Neural cell (in vitro differentiated cells): ENCODE results near the gene SLC37A3. TPM values are rescaled to one million over a fixed set of nuclear protein-coding genes. Genes with fewer than 3 reads are reported as not detected.

Source experiments
- H2AFZ ChIP-seq: fragments of 200-600, 300-800 bp; sonication (generic), shearing (Covaris generic); 2 replicates; pipeline ENCODE4 v1.6.0; 2014; ENCODE audit warnings: low read depth, mild to moderate bottlenecking, antibody characterized with exemption, low read length, moderate library complexity
- H3F3A ChIP-seq: fragments of 200-600 bp; shearing (Covaris generic); 2 replicates; pipeline ENCODE4 v1.6.1; 2016; ENCODE audit warnings: mild to moderate bottlenecking, moderate library complexity, mixed read lengths, antibody characterized with exemption, low read length; ENCODE audit not compliant: insufficient read depth, poor library complexity, severe bottlenecking
- H3K27ac ChIP-seq: fragments of 200-600, 300-800 bp; sonication (generic), shearing (Covaris generic); 2 replicates; pipeline ENCODE4 v1.5.1; 2014; ENCODE audit warnings: mild to moderate bottlenecking, low read length, moderate library complexity
- H3K27me3 ChIP-seq: fragments of 300-800, 200-600 bp; sonication (generic), shearing (Covaris generic); 2 replicates; pipeline ENCODE4 v1.6.0; 2014; ENCODE audit warnings: mild to moderate bottlenecking, low read depth, low read length, moderate library complexity; ENCODE audit not compliant: insufficient read depth
- H3K36me3 ChIP-seq: fragments of 300-800, 200-600 bp; sonication (generic), shearing (Covaris generic); 2 replicates; pipeline ENCODE4 v1.5.1; 2014; ENCODE audit warnings: mild to moderate bottlenecking, antibody characterized with exemption, low read length, moderate library complexity; ENCODE audit not compliant: insufficient read depth
- H3K4me2 ChIP-seq: fragments of 300-800, 200-600 bp; sonication (generic), shearing (Covaris generic); 2 replicates; pipeline ENCODE4 v1.6.0; 2014; ENCODE audit warnings: mild to moderate bottlenecking, low read length
- H3K4me3 ChIP-seq: fragments of 300-800, 200-600 bp; sonication (generic), shearing (Covaris generic); 2 replicates; pipeline ENCODE4 v1.5.1; 2014; ENCODE audit warnings: mild to moderate bottlenecking, low read length, moderate library complexity
- H3K79me2 ChIP-seq: fragments of 200-600 bp; shearing (Covaris generic); replicated peaks from 2 replicates; pipeline ENCODE4 v1.6.0; 2014; ENCODE audit warnings: mild to moderate bottlenecking, low read length, moderate library complexity; ENCODE audit not compliant: insufficient read depth
- H3K9ac ChIP-seq: fragments of 300-800, 200-600 bp; sonication (generic), shearing (Covaris generic); 2 replicates; pipeline ENCODE4 v1.6.1; 2016; ENCODE audit warnings: mild to moderate bottlenecking, low read length, mixed read lengths
- H3K9me2 ChIP-seq: fragments of 200-600 bp; shearing (Covaris generic); 2 replicates; pipeline ENCODE4 v1.6.1; 2016; ENCODE audit warnings: mild to moderate bottlenecking, low read length, mixed read lengths; ENCODE audit not compliant: insufficient read depth
- H3K9me3 ChIP-seq: fragments of 200-600, 300-800 bp; sonication (generic), shearing (Covaris generic); 2 replicates; pipeline ENCODE4 v1.6.1; 2016; ENCODE audit warnings: mild to moderate bottlenecking, mixed run types, low read length, moderate library complexity, mixed read lengths
- H4K20me1 ChIP-seq: fragments of 200-600 bp; shearing (Covaris generic); 2 replicates; pipeline ENCODE4 v1.6.1; 2016; ENCODE audit warnings: mild to moderate bottlenecking, mixed run types; ENCODE audit not compliant: insufficient read depth
- EP300 ChIP-seq: fragments of 450-650 bp; conservative IDR thresholded peaks from 2 replicates; pipeline ENCODE4 v1.6.1; 2014; ENCODE audit warnings: antibody characterized with exemption, mild to moderate bottlenecking, moderate library complexity; ENCODE audit not compliant: poor library complexity, severe bottlenecking
- EZH2 ChIP-seq: fragments of 200-600, 300-800 bp; shearing (Covaris generic), sonication (generic); IDR thresholded peaks from 2 replicates; pipeline ENCODE4 v1.6.1; 2014; ENCODE audit warnings: antibody characterized with exemption, low read length, borderline replicate concordance, mild to moderate bottlenecking; ENCODE audit not compliant: insufficient read depth, poor library complexity, severe bottlenecking
- MXI1 ChIP-seq: fragments of 450-650 bp; conservative IDR thresholded peaks from 2 replicates; pipeline ENCODE4 v1.6.1; 2014; ENCODE audit warnings: antibody characterized with exemption, mild to moderate bottlenecking; ENCODE audit not compliant: poor library complexity, severe bottlenecking
- POLR2AphosphoS5 ChIP-seq: IDR thresholded peaks from 2 replicates; pipeline ENCODE4 v1.6.1; 2012
- RAD21 ChIP-seq: fragments of 450-650 bp; conservative IDR thresholded peaks from 2 replicates; pipeline ENCODE4 v1.6.1; 2014; ENCODE audit warnings: antibody characterized with exemption, mild to moderate bottlenecking, moderate library complexity
- SMC3 ChIP-seq: fragments of 450-650 bp; conservative IDR thresholded peaks from 2 replicates; pipeline ENCODE4 v1.6.1; 2014; ENCODE audit warnings: antibody characterized with exemption, mild to moderate bottlenecking, moderate library complexity; ENCODE audit not compliant: poor library complexity
- TAF1 ChIP-seq: IDR thresholded peaks from 2 replicates; pipeline ENCODE4 v1.6.1; 2012; ENCODE audit warnings: low read depth
- polyA plus RNA-seq: library from polyadenylated mRNA; depleted of rRNA; stranded (reverse); fragments of >200 nt; gene quantifications from 2 replicates; pipeline ENCODE4 v1.2.3, GENCODE V29; 2014
- TF ChIP-seq, protein P1 (sequence below): IDR thresholded peaks from 2 replicates; pipeline ENCODE4 v1.6.1; 2012; ENCODE audit warnings: borderline replicate concordance
- TF ChIP-seq, protein P2 (sequence below): fragments of 450-650 bp; IDR thresholded peaks from 2 replicates; pipeline ENCODE4 v1.5.1; 2014; ENCODE audit warnings: antibody characterized with exemption, mild to moderate bottlenecking, moderate library complexity; ENCODE audit not compliant: poor library complexity, severe bottlenecking

The SLC37A3 gene
- polyA plus RNA-seq, 1 donor from 2014 or later: 176 TPM

DNA sequence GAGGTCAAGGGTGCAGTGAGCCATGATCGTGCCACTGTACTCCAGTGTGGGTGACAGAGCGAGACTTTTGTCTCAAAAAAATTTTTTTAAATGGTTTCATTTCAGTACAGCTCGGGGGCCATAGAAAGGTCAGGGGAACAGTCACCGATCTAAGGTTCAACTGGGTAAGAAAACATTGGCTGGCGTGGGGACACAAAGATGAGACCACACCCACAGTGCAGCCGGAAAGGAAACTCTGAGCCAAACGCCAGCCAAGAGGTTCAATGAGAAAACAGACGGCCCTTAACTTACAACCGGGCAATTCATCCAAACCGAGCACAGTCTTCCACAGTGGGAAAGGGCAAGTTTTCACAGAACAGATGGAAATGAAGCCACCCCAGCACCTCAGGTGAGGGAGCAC, 65.1 kb downstream of the SLC37A3 start:
- Histone ChIP-seq H3K4me2 (no peak overlapping the region), H3K36me3 (peaks cover 11% of the 10 kb centered on the region), H3K9me2 (no peaks in the 10 kb centered on the region), H2AFZ (no peak overlapping the region), H3K27ac (no peak overlapping the region), H3K79me2 (no peaks in the 10 kb centered on the region), H3F3A (no peaks in the 10 kb centered on the region), H3K27me3 (no peaks in the 10 kb centered on the region), H3K9ac (no peak overlapping the region), H4K20me1 (no peaks in the 10 kb centered on the region), H3K9me3 (no peaks in the 10 kb centered on the region), H3K4me3 (no peak overlapping the region)
- TF ChIP-seq, protein P1, sequence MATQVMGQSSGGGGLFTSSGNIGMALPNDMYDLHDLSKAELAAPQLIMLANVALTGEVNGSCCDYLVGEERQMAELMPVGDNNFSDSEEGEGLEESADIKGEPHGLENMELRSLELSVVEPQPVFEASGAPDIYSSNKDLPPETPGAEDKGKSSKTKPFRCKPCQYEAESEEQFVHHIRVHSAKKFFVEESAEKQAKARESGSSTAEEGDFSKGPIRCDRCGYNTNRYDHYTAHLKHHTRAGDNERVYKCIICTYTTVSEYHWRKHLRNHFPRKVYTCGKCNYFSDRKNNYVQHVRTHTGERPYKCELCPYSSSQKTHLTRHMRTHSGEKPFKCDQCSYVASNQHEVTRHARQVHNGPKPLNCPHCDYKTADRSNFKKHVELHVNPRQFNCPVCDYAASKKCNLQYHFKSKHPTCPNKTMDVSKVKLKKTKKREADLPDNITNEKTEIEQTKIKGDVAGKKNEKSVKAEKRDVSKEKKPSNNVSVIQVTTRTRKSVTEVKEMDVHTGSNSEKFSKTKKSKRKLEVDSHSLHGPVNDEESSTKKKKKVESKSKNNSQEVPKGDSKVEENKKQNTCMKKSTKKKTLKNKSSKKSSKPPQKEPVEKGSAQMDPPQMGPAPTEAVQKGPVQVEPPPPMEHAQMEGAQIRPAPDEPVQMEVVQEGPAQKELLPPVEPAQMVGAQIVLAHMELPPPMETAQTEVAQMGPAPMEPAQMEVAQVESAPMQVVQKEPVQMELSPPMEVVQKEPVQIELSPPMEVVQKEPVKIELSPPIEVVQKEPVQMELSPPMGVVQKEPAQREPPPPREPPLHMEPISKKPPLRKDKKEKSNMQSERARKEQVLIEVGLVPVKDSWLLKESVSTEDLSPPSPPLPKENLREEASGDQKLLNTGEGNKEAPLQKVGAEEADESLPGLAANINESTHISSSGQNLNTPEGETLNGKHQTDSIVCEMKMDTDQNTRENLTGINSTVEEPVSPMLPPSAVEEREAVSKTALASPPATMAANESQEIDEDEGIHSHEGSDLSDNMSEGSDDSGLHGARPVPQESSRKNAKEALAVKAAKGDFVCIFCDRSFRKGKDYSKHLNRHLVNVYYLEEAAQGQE: no peak
- TF ChIP-seq EP300: no peak
- TF ChIP-seq, protein P2, sequence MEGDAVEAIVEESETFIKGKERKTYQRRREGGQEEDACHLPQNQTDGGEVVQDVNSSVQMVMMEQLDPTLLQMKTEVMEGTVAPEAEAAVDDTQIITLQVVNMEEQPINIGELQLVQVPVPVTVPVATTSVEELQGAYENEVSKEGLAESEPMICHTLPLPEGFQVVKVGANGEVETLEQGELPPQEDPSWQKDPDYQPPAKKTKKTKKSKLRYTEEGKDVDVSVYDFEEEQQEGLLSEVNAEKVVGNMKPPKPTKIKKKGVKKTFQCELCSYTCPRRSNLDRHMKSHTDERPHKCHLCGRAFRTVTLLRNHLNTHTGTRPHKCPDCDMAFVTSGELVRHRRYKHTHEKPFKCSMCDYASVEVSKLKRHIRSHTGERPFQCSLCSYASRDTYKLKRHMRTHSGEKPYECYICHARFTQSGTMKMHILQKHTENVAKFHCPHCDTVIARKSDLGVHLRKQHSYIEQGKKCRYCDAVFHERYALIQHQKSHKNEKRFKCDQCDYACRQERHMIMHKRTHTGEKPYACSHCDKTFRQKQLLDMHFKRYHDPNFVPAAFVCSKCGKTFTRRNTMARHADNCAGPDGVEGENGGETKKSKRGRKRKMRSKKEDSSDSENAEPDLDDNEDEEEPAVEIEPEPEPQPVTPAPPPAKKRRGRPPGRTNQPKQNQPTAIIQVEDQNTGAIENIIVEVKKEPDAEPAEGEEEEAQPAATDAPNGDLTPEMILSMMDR: no peak
- no peak for TF ChIP-seq TAF1
- TF ChIP-seq MXI1: no peak
- no peak for TF ChIP-seq EZH2
- TF ChIP-seq POLR2AphosphoS5: no peak
- TF ChIP-seq SMC3: no peak

DNA sequence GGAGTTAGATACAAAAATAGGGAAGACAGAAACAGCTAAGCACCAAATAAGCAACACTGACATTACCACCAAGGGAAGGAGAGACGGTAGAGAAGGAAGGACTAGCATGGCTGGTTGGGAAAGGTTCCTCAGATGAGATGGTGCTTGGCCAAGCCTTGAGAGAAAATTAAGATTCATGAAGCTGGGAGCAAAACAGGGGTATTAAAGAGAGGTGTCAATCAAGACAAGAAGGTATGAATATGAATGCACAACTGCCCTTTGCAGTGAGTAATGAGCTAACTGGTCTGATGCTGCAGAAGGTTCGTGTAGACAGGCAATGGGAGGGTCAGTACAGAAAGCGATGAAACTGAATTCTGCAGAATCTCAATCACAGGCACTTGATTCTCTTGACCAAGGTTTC, 67.7 kb downstream of the SLC37A3 start:
- Histone ChIP-seq H3K9me3 (no peaks in the 10 kb centered on the region), H3K9me2 (no peaks in the 10 kb centered on the region), H3K27me3 (no peaks in the 10 kb centered on the region), H3F3A (no peaks in the 10 kb centered on the region), H3K4me2 (no peak overlapping the region), H3K79me2 (no peaks in the 10 kb centered on the region), H3K36me3 (peaks cover 11% of the 10 kb centered on the region), H3K9ac (no peak overlapping the region), H3K4me3 (no peak overlapping the region), H4K20me1 (no peaks in the 10 kb centered on the region), H3K27ac (no peak overlapping the region), H2AFZ (no peak overlapping the region)
- TF ChIP-seq TAF1 (no peak), EZH2 (no peak), MXI1 (no peak), POLR2AphosphoS5 (no peak), EP300 (no peak), SMC3 (no peak), RAD21 (no peak)
- TF ChIP-seq, protein P1: no peak
